ENCODE data around the gene GTF3C5. TPM values are rescaled to one million over a fixed set of nuclear protein-coding genes. Genes with fewer than 3 reads are reported as not detected.
"Not testable (repeated sequence)": the region's sequence is repeated elsewhere in the genome, so short reads cannot be mapped to it uniquely, and the experiment has no call there.

Gene GTF3C5
- total RNA-seq, 1 donor from 2014 or later, result 94.0 TPM

- H3K27me3 Mint-ChIP-seq, result peaks cover 29% of the 10 kb centered on the region
- TF ChIP-seq CTCF (IDR thresholded peaks at IDR 0.05; ENCODE audit: unreplicated experiment), result no peak
- H3K27ac Mint-ChIP-seq, result no peak overlapping the region
- peaks cover 1% of the 10 kb centered on the region for H3K4me1 Mint-ChIP-seq (ENCODE audit: low read depth)
- H3K4me3 Mint-ChIP-seq (ENCODE audit: low read depth), result no peak overlapping the region
- no peak for DNase-seq (ENCODE audit: low spot score, unreplicated experiment)
- H3K9me3 Mint-ChIP-seq (ENCODE audit: low read depth), result no peaks in the 10 kb centered on the region
- H3K36me3 Mint-ChIP-seq (ENCODE audit: insufficient read depth), result no peaks in the 10 kb centered on the region
These were observed 41.8 kb upstream of the GTF3C5 start for GRCh38 chr9:132989014-132989310.

DNA sequence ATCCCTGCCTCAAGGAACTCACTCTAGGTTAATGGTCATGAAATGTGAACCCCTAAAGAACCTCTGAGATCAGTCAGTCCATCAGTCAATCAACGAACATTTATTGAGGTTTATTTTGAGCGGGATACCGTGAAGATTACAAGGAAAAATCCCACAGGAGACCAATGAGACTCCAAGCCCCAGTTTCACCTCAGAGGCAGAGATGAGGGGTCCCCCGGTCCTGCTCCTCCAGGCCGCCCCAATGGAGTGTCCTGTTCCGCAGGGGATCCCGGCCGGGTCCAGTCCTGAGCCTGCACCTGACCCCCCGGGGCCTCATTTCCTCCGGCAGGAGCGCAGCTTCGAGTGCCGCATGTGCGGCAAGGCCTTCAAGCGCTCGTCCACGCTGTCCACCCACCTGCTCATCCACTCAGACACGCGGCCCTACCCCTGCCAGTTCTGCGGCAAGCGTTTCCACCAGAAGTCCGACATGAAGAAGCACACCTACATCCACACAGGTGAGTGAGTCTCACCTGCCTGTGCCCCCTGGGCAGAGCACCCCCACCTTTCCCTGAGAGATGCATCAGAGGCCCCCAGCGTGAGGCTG is 41.3 kb upstream of the GTF3C5 start:
- no peaks in the 10 kb centered on the region for H3K36me3 Mint-ChIP-seq (ENCODE audit: insufficient read depth)
- H3K4me3 Mint-ChIP-seq (ENCODE audit: low read depth), result no peak overlapping the region
- H3K4me1 Mint-ChIP-seq (ENCODE audit: low read depth), result peaks cover 6% of the 10 kb centered on the region
- TF ChIP-seq CTCF (IDR thresholded peaks at IDR 0.05; ENCODE audit: unreplicated experiment), result no peak
- peaks cover 33% of the 10 kb centered on the region for H3K27me3 Mint-ChIP-seq
- DNase-seq (ENCODE audit: low spot score, unreplicated experiment), result no peak
- no peaks in the 10 kb centered on the region for H3K9me3 Mint-ChIP-seq (ENCODE audit: low read depth)
- no peak overlapping the region for H3K27ac Mint-ChIP-seq

DNA sequence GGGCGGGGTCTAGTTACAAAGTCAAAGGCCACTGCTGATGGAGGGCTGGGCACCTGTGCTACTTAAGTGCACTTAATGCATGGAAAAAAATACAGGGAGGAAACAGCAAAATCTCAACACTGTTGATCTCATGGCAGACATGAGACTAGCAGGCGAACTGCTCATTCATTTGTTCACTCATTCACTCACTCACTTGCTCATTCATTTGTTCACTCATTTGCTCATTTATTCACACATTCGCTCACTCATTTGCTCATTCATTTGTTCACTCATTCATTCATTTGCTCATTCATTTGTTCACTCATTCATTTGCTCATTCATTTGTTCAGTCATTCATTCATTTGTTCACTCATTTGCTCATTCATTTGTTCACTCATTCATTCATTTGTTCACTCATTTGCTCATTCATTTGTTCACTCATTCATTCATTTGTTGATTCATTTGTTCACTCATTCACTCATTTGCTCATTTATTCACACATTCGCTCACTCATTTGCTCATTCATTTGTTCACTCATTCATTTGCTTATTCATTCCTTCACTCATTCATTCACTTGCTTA is 40.7 kb upstream of the GTF3C5 start:
- DNase-seq (ENCODE audit: low spot score, unreplicated experiment); H3K4me3 Mint-ChIP-seq (ENCODE audit: low read depth); H3K27ac Mint-ChIP-seq; H3K36me3 Mint-ChIP-seq (ENCODE audit: insufficient read depth); H3K9me3 Mint-ChIP-seq (ENCODE audit: low read depth); H3K4me1 Mint-ChIP-seq (ENCODE audit: low read depth): not testable (repeated sequence)
- peaks cover 35% of the 10 kb centered on the region for H3K27me3 Mint-ChIP-seq

DNA sequence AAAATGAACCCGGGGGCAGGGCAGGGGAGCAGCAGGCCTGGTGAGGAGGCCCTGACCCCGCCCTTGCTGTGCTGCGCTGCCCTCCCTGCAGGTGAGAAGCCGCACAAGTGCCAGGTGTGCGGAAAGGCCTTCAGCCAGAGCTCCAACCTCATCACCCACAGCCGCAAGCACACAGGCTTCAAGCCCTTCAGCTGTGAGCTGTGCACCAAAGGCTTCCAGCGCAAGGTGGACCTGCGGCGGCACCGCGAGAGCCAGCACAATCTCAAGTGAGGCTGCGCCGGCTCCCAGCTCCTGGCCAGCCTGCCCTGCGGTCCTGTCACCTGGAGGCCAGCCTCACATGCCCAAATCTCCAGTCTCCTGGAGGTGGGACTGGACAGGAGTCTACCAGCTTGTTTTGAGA is 40.0 kb upstream of the GTF3C5 start:
- no peak for DNase-seq (ENCODE audit: low spot score, unreplicated experiment)
- Mint-ChIP-seq H3K4me1 (ENCODE audit: low read depth) (peaks cover 8% of the 10 kb centered on the region), H3K27ac (no peak overlapping the region), H3K27me3 (peaks cover 35% of the 10 kb centered on the region), H3K36me3 (ENCODE audit: insufficient read depth) (no peaks in the 10 kb centered on the region), H3K9me3 (ENCODE audit: low read depth) (no peaks in the 10 kb centered on the region), H3K4me3 (ENCODE audit: low read depth) (no peak overlapping the region)
- TF ChIP-seq CTCF (IDR thresholded peaks at IDR 0.05; ENCODE audit: unreplicated experiment), result no peak

- Mint-ChIP-seq H3K4me3 (ENCODE audit: low read depth) (no peak overlapping the region), H3K9me3 (ENCODE audit: low read depth) (no peaks in the 10 kb centered on the region), H3K27ac (no peak overlapping the region), H3K4me1 (ENCODE audit: low read depth) (peaks cover 8% of the 10 kb centered on the region), H3K36me3 (ENCODE audit: insufficient read depth) (no peaks in the 10 kb centered on the region), H3K27me3 (peaks cover 34% of the 10 kb centered on the region)
- DNase-seq (ENCODE audit: low spot score, unreplicated experiment), result no peak
- no peak for TF ChIP-seq CTCF (IDR thresholded peaks at IDR 0.05; ENCODE audit: unreplicated experiment)
These were observed 39.2 kb upstream of the GTF3C5 start for GRCh38 chr9:132991351-132992300.
